NCI-H1092 treated with DMSO at 0.1 percent for 48 hours (cell line): ENCODE measurements around the gene BBS7.

Experiments
- DNase-seq: peaks from one replicate; lab custom pipeline; 2025; lab: John Stamatoyannopoulos, UW

The BBS7 gene, protein sequence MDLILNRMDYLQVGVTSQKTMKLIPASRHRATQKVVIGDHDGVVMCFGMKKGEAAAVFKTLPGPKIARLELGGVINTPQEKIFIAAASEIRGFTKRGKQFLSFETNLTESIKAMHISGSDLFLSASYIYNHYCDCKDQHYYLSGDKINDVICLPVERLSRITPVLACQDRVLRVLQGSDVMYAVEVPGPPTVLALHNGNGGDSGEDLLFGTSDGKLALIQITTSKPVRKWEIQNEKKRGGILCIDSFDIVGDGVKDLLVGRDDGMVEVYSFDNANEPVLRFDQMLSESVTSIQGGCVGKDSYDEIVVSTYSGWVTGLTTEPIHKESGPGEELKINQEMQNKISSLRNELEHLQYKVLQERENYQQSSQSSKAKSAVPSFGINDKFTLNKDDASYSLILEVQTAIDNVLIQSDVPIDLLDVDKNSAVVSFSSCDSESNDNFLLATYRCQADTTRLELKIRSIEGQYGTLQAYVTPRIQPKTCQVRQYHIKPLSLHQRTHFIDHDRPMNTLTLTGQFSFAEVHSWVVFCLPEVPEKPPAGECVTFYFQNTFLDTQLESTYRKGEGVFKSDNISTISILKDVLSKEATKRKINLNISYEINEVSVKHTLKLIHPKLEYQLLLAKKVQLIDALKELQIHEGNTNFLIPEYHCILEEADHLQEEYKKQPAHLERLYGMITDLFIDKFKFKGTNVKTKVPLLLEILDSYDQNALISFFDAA

DNA sequence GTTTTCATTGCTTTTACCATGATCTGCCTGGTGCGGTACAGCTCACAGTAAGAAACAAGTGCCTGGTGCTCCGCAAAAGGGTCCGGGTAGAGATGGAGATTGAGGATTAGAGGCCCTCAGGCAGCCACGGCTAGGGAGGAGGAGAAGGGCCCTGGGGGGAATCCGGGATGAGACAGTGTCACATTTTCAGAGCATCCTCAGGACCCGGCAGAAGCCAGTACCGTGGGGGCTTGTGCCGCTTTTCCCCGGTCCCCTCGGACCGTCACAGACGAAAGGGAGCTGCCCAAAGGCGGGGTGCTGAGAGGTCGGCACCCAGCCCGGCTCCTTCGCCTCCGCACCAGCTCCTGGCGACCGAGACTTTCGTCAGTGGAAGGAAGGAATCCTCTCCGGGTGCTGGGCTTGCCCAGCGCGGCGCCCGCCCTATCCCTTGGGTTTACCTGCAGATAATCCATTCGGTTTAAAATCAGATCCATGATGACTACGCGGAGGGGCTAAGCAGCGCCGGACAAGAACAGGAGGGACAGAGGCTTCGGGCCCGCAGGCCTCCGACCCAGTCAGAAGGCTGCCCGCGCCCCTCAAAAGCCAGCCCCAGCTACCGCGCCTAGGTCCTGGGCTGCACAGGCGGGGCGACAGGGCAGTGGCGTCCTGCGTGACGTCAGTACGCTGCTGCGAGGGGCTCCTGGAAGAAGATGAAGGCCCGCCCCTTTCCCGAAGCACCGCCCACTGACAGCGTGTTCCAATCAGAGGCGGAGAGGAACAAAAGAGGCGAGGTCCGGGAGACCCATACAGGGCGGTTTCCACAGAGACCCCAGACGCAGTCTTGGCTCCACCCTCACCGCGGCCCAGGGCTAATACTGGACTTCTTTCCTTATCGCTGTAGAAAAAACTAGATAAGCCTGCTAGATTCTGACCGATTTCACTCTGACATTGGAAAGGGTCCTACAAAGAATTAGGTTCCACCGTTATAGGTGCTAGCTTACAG is at the start of gene BBS7:
Gene BBS7 (minus strand): TSS at position 634 of the 982 bp plus-strand sequence. CDS start 161 bp downstream, at position 473.
- DNase-seq, result peak; percentile 98

DNA sequence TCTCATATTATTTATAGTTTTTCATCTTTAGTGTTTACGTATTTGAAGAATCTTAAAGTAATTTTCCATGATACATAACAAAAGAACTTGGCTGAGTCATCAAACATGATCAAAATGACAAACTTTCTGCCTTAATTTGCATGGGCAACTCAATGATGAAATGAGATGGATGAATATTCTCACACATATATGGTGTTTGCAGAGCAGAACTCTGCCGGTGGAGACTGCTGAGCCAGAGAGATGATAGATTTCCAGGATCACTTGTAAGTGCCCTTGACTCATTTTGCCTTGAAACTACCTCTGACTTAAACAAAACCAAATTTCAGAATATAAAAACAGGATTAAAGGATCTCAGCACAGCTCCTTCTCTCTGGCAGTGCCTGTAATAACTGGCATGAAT is 43.4 kb upstream of the BBS7 start:
- DNase-seq, result no peak

DNA sequence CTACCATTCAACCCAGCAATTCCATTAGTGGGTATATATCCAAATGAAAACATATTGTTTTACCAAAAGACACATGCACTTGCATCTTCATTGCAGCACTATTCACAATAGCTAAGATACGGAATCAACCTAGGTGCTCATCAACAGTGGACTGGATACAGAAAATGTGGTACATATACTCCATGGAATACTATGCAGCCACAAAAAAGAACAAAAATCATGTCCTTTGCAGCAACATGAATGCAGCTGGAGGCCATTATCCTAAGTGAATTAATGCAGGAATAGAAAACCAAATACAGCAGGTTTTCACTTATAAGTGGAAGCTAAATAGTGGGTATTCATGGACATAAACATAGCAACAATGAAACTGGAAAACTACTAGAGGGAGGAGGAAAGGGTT is 38.1 kb upstream of the BBS7 start:
- DNase-seq, result no peak

DNA sequence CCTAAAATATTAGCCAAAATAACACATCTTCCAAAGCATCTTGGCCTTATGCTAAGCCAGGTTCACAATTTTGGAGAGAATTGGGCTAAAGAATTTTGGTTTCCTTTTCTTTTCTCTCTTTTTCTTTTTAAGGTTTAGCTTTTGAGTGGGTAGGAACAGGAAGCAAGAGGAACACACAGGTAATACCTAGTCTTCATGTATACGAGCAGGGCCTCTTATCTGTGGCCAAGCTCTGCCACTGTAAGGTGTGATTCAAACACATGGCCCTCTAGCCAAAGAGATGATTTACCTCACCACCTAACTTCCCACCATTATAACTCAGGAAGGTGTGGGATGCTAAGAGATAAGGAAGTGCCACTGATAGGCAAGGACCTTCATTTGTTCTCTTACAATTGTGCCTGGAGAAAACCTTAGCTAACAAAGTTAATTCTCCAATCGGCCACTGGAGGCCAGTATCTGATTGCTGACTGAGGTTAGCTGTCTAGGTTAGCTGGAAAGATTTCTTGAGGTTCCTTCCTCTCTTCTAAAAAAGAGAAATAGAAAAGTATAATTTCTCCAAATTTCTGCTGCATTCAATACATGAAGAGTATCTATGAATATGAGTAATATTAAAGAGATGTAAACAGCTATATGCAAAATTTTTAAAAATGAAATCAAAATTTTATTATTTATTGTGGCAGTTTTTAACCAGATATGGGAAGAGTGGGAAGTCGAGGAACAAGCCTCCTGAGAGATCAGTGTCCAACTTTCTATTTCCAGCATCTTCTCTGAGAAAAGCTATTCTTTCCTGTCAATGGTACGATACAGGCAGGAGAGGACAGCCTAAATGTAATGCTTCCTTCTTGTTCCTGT is 30.1 kb upstream of the BBS7 start:
- peak; percentile 4 for DNase-seq

DNA sequence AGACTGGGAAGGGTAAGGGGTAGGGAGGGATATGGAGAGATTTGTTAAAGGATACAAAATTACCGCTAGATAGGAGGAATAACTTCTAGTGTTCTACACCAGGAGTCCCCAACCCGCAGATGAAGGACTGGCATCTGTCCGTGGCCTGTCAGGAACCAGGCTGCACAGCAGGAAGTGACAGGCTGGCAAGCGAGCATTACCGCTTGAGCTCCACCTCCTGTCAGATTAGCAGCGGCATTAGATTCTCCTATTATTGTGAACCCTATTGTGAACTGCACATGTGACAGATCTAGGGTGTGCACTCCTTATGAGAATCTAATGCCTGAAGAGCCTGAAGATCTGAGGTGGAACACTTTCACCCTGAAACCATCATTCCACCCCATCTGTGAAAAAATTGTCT is 27.9 kb upstream of the BBS7 start:
- peak; percentile 7 for DNase-seq

DNA sequence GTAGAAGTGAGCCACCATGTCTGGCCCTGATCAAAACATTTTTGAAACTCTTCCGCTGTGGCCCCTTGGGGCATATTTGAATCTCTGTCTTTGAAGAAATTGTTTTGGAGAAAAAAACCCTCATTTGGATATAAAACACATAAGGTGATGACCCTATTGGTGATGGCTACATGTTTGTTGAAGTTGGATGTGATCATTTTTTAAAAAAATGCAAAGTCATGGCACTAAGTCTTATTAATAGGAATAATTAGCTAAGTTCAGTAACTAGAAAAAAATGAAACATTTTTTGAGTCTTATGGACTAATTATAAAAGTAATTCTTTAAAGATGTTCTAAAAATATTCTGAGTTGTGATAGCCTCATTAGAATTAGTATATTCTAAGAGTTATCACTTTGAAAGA is 17.9 kb upstream of the BBS7 start:
- no peak for DNase-seq

DNA sequence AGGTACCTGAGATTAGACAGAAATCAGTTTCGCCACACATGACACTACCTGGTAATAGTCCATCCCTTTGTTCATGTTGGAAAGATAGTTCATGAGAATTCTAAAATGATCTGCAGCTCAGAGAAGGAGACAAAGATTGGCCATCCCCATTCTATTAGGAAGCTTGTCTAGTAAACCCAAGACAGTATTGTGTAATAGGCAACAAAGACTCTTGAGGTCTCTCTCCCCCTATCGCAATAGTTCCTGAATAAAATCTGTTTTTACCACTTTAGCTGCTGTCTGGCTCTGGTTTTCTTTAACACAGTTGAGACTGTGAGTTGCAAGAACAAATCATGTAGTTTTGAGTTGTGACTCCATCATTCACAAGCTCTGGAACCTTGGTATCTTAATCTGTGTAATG is 14.8 kb upstream of the BBS7 start:
- DNase-seq, result no peak

DNA sequence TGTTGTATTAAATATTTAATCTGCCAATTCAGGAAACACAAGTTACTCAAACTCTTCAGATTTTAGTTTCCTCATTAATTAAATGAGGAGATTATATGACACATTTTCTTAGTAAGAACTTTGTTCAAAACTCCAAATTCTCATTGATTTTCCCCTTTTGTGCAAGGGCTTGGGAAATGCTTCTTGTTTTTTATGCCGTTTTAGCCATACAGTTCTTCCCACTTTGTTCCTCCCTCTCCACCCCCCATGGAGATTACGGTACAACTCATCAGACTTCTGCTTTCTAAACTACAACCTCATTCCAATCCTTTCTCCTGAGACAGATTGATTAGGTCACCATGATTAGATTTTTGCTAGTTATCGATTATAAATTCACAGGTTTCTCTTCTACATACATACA is 10.9 kb upstream of the BBS7 start:
- no peak for DNase-seq

DNA sequence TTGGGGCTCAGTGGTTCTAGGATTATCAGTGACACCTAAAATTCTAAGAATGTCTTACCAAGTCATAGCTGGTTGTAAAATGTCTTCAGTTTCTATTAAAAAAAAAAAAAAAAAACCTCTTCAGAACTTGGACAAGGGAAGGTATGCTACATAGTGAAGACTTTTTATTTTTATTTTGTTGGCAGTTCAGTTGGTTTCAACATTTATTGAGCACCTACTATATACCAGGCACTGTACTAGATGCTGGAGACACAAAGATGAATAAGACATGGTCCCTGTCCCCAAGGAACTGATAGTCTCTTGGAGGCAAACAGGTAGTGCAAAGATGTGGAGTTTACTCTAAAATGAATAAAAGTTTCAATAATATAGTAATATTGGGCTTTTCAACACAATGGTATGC is 8.9 kb upstream of the BBS7 start:
- DNase-seq, result no peak

DNA sequence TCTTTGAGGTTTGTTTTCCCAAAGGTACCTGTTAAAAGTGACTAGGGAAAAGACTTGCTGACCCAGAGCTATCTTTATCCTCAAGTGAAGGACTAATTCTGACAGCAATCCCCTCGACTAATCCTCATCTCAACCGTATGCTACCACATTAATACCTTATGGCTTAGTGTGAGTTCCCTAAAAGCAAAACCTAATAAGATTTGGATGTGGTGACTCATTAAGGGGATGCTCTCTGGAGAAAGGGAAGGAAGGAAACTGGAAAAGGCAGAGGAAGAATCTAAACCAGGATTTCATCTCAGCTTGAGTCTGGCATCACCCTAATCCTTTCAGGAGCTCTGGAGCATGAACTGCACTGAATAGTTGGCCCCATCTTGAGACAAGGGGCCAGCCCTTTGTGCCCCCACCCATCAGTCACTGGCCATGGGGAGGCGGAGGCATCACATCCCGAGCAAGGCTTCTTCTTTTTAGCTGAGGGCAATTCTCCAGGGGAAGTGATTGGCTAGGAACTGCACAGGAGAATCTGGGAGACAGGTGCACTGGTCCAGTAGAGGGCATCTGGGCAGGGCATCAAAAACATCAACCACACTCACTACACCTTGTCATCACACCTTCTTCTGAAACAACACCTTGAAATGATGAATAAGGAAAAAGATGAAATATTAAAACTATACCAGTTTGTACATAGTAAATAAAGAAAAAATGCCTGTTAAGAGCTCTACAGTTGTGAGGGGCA is 6.9 kb upstream of the BBS7 start:
- DNase-seq, result no peak

DNA sequence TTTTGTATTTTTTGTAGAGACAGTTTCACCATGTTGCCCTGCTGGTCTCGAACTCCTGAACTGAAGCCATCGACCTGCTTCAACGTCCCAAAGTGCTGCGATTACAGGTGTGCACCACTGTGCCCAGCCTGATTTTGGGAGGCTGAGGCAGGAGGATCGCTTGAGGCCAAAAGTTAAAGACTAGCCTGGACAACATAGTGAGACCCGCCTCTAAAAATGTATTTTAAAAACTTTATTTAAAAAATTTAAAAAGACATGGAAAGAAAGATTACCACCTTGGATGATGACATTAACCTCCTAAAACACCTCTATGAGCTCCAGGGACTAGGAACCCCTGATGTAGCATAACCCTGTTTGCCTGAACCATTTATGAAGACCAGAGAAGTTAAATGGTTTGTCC is 5.8 kb upstream of the BBS7 start:
- no peak for DNase-seq

DNA sequence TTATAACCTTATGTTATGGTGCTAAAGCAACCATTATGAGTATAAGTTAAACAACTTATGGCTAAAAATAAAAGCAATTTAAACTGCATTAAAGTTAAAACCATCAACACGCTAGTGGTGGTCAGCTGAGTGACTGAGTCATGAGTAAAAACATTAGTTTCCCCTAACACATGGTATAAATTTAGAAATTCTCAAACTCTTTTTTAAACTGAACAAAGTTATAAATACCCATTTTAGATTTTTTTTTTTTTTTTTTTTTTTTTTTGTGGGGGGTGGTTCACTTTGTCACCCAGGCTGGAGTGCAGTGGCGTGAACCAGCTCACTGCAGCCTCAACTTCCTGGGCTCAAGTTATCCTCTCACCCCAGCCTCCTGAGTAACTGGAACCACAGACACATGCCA is 5.4 kb upstream of the BBS7 start:
- DNase-seq, result no peak

DNA sequence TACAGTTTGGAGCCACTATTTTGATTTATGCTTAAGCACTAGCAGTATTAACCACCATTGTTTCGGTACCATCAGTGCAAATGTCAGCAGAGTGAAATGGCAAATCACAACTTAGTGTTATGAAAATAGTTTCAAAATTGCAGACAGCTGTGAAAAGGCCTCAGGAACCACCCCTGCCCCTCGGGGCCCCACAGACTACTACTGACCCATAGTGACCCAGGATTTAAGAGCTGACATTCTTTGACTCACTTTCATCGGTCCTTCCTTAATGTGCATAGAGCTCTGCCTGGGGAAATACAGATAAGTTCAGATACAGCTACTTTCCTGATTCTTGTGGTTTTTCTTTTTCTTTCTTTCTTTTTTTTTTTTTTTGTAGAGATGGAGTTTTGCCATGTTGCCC is 3.3 kb upstream of the BBS7 start:
- no peak for DNase-seq

DNA sequence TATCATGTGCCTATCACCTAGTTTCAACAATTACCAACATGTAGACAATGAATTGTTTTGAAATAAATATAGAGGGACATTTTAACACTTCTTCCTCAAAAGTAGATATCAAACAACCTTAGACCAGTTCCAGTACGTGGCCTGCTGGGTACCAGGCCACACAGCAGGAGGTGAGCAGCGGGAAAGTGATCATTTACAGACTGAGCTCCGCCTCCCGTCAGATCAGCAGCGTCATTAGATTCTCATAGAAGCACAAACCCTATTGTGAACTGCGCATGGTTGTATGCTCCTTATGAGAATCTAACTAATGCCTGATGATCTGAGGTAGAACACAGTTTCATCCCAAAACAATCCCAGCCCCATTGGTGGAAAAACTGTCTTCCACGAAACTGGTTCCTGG is 6.5 kb downstream of the BBS7 start:
- no peak for DNase-seq

DNA sequence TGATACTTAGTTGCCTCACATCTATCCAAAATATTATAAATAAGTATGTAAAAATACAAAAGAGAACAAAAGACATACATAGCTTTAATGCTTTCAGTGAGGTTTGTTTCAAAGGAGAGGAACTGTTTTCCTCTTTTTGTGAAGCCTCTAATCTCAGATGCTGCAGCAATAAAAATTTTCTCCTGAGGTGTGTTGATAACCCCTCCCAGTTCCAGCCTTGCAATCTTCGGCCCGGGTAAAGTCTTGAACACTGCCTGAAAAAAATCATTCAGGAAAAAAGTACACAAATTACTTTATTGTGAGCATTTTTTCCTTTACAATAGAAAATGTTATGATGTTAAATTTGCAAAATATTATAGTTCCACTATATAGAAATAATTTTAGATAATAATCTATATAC is 8.8 kb downstream of the BBS7 start:
- no peak for DNase-seq

DNA sequence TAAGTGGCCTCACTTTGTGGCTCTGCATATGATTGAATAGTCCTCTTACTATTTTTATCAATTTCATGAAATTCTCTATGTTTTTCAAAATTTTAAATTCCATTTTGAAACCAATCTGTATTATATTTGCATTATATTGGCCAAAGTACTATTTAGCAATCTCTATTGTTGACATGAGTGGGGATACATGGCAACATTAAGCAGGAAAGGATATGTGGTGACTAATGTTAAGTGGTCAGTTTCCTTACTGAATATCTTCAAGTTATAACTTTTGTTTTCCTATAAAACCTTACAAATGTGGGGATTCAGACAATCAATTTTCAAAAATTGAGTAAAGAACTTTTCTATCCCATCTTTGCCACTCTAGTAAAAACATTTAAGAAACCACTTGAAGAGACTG is 10.2 kb downstream of the BBS7 start:
- no peak for DNase-seq

DNA sequence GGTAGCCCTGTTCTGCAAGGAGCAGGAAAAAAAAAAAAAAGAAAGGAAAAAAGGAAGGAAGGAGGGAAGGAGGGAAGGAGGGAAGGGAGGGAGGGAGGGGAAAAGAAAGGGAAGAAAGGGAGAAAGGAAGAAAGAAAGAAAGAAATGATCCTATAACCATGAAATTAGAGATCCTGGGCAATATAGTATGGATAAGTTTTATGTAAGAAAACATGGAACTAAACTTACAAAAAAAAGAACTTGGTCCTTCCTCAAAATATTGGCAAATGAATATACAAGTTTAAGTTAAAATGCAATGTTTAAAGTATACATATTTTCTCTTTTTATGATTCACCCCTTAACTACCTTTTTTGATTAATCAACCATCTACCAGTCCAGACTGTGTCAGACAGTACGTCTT is 18.9 kb downstream of the BBS7 start:
- no peak for DNase-seq

DNA sequence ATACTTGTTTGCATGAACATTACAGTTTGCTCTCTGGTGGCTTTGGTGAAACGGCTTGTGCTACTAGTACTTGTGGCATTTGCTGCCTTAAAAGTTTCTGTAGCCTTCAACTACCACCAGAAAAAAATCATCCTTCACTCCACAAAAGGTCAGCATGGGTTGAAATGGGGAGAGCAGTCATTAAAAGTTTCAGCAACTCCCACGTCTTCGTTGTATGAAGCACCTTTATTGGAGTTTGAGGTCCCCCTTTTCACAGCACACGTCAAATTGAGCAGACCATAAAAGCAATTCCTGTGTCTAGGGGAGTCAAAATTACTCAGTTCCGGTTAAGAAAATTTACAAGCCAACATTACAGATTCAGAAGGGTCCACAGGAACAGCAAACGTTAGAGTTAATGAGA is 23.6 kb downstream of the BBS7 start:
- DNase-seq, result no peak

DNA sequence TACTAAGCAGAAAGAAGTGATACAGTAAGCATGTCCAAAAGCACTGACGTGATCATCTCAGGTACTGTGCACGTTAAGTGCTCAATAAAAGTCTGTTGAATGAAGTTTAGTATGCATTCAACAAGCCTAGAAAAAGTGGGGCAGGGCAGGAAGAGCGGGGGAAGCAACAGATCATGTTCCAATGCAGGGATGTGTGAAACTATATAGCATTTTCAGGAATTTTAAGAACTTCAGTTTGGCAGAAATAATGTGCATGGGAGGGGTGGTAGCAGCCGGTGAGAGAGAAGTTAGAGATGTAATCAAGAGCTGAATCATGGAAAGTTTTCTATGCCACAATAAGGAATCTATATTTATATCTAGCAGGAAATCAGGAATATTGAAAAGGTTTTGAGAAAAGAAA is 27.4 kb downstream of the BBS7 start:
- DNase-seq, result no peak

DNA sequence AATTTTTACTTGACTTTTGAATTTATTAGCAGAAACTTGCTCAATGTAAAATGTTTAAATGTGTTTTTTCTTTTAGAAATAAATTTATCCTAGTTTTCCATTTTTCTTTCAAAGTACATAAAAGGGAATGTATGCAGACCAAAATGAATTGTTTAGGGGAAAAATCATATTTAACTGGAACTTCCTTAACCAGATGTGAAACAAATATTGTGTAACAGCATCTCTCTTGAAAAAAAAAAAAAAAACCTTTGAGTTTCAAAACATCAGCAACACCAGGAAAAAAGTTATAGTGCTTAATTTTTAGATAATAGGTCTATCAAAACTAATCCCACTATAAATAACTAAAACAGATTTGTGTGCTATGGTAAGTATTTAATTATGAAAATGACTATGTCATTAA is 32.1 kb downstream of the BBS7 start:
- DNase-seq, result no peak

DNA sequence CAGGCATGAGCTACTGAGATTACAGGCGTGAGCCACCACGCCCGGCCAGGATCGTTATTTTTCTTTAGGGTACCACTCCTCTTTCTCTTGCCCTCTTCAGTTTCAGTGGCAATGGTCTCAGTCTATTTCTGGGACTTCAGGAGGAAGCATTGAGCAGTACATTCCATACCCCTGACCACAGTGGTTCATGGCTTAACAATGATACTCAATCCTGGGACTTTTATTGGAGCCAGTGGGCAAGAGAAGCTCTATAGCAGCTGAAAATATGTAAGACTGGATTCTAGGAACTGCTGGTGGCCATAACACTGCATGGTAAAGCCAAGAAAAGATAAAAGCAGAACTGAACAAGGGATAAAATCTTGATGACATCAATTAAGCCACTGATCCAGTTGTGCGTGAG is 40.8 kb downstream of the BBS7 start:
- no peak for DNase-seq
